Measurements from ENCODE around the gene WNT7A. TPM values are rescaled to one million over a fixed set of nuclear protein-coding genes. Genes with fewer than 3 reads are reported as not detected.

The WNT7A gene
- total RNA-seq, 1 donor = not detected

- TF ChIP-seq, protein P1, sequence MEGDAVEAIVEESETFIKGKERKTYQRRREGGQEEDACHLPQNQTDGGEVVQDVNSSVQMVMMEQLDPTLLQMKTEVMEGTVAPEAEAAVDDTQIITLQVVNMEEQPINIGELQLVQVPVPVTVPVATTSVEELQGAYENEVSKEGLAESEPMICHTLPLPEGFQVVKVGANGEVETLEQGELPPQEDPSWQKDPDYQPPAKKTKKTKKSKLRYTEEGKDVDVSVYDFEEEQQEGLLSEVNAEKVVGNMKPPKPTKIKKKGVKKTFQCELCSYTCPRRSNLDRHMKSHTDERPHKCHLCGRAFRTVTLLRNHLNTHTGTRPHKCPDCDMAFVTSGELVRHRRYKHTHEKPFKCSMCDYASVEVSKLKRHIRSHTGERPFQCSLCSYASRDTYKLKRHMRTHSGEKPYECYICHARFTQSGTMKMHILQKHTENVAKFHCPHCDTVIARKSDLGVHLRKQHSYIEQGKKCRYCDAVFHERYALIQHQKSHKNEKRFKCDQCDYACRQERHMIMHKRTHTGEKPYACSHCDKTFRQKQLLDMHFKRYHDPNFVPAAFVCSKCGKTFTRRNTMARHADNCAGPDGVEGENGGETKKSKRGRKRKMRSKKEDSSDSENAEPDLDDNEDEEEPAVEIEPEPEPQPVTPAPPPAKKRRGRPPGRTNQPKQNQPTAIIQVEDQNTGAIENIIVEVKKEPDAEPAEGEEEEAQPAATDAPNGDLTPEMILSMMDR (IDR thresholded peaks at IDR 0.05; ENCODE audit: insufficient read depth, low read length) = no peak
- DNase-seq (ENCODE audit: low read depth) = no peak
- no peak overlapping the region for H3K4me3 ChIP-seq (ENCODE audit: low read depth, low read length)
Observed at GRCh38 chr3:13841141-13841540, 38.7 kb downstream of the WNT7A start.

DNA sequence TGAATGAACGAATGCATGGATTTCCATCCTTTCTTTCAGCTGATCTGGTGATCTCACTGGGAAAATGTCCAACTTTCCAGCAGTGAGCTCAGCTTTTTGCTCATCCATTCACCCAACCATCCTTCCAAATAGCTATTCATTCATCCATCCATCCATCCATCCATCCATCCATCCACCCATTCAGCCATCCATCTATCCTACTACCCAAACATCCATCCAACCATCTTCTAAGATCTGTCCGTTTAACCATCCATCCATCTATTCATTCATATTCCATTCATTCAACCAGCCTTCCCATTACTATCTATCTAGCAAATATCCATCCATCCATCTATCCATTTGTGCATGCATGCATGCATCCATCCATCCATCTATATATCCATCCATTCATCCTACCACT is 39.4 kb downstream of the WNT7A start:
- no peak for DNase-seq (ENCODE audit: low read depth)
- H3K4me3 ChIP-seq (ENCODE audit: low read depth, low read length) = no peak overlapping the region
- TF ChIP-seq, protein P1 (IDR thresholded peaks at IDR 0.05; ENCODE audit: insufficient read depth, low read length) = no peak

GRCh38 chr3:13839726-13840340 is 40.0 kb downstream of the WNT7A start:
- no peak for DNase-seq (ENCODE audit: low read depth)
- H3K4me3 ChIP-seq (ENCODE audit: low read depth, low read length) = no peak overlapping the region
- TF ChIP-seq, protein P1 (IDR thresholded peaks at IDR 0.05; ENCODE audit: insufficient read depth, low read length) = no peak

- H3K4me3 ChIP-seq (ENCODE audit: low read depth, low read length) = no peak overlapping the region
- DNase-seq (ENCODE audit: low read depth) = no peak
- TF ChIP-seq, protein P1 (IDR thresholded peaks at IDR 0.05; ENCODE audit: insufficient read depth, low read length) = no peak
Observed at GRCh38 chr3:13839253-13839652, 40.6 kb downstream of the WNT7A start.

DNA sequence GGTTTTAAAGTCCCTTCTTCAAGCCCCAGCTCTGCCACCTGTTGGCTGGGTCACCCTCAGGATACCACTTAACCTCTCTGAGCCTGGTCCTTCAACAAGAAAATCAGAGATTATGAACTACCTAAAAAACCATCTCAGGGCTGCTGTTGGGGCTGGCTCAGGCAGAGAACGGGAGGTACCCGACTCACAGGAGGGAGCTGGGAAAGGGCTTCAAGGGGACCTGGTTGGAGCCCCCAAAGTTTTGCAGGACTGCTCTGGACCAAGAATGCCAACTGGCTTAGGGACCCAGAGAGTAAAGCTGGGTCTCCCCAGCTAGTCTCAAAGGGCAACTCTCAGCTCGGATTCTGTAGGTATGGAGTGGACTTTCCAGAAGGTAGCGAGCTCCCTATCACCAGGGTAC is 41.5 kb downstream of the WNT7A start:
- no peak overlapping the region for H3K4me3 ChIP-seq (ENCODE audit: low read depth, low read length)
- TF ChIP-seq, protein P1 (IDR thresholded peaks at IDR 0.05; ENCODE audit: insufficient read depth, low read length) = no peak
- no peak for DNase-seq (ENCODE audit: low read depth)

GRCh38 chr3:13837751-13838150 is 42.1 kb downstream of the WNT7A start:
- TF ChIP-seq, protein P1 (IDR thresholded peaks at IDR 0.05; ENCODE audit: insufficient read depth, low read length) = no peak
- no peak for DNase-seq (ENCODE audit: low read depth)

More at GRCh38 chr3:13837751-13838150, 42.1 kb downstream of the WNT7A start:
- no peak overlapping the region for H3K4me3 ChIP-seq (ENCODE audit: low read depth, low read length)

Data from fibroblast of the aortic adventitia (primary cell).